HG03354 (cell line): ENCODE data around the gene ITGA11.
"Not testable (repeated sequence)": the region's sequence is repeated elsewhere in the genome, so short reads cannot be mapped to it uniquely, and the experiment has no call there.

Source experiments
- ATAC-seq: cut with Tn5 transposase; IDR thresholded peaks from one replicate; pipeline ENCODE4 v1.9.1; 2021; ENCODE audit warnings: mild to moderate bottlenecking; ENCODE audit not compliant: unreplicated experiment, poor library complexity, severe bottlenecking

Gene ITGA11

GRCh38 chr15:68427366-68427765 is 4.6 kb downstream of the ITGA11 start:
- ATAC-seq: no peak

GRCh38 chr15:68426116-68426515 is 5.8 kb downstream of the ITGA11 start:
- ATAC-seq: no peak

- no peak for ATAC-seq
These were observed 6.4 kb downstream of the ITGA11 start for GRCh38 chr15:68425428-68426060.

GRCh38 chr15:68424754-68425390 is 7.1 kb downstream of the ITGA11 start:
- ATAC-seq: no peak

GRCh38 chr15:68423359-68424296 is 8.3 kb downstream of the ITGA11 start:
- no peak for ATAC-seq

GRCh38 chr15:68422403-68423145 is 9.4 kb downstream of the ITGA11 start:
- not testable (repeated sequence) for ATAC-seq

- ATAC-seq: no peak
These were observed 10.1 kb downstream of the ITGA11 start for GRCh38 chr15:68421798-68422402.

GRCh38 chr15:68421115-68421551 is 10.8 kb downstream of the ITGA11 start:
- ATAC-seq: no peak

- no peak for ATAC-seq
These were observed 11.7 kb downstream of the ITGA11 start for GRCh38 chr15:68420186-68420684.

- no peak for ATAC-seq
These were observed 12.4 kb downstream of the ITGA11 start for GRCh38 chr15:68419301-68420175.

- ATAC-seq: no peak
These were observed 13.3 kb downstream of the ITGA11 start for GRCh38 chr15:68418611-68419161.

GRCh38 chr15:68417897-68418296 is 14.1 kb downstream of the ITGA11 start:
- no peak for ATAC-seq

- ATAC-seq: no peak
These were observed 14.9 kb downstream of the ITGA11 start for GRCh38 chr15:68417051-68417450.

- ATAC-seq: no peak
These were observed 15.8 kb downstream of the ITGA11 start for GRCh38 chr15:68416158-68416535.

- no peak for ATAC-seq
These were observed 16.3 kb downstream of the ITGA11 start for GRCh38 chr15:68415501-68416157.

- ATAC-seq: no peak
These were observed 16.9 kb downstream of the ITGA11 start for GRCh38 chr15:68415061-68415460.

- no peak for ATAC-seq
These were observed 17.4 kb downstream of the ITGA11 start for GRCh38 chr15:68414591-68414990.

GRCh38 chr15:68414206-68414555 is 17.8 kb downstream of the ITGA11 start:
- no peak for ATAC-seq
